Measurements from ENCODE around the gene BAG1.

DNA sequence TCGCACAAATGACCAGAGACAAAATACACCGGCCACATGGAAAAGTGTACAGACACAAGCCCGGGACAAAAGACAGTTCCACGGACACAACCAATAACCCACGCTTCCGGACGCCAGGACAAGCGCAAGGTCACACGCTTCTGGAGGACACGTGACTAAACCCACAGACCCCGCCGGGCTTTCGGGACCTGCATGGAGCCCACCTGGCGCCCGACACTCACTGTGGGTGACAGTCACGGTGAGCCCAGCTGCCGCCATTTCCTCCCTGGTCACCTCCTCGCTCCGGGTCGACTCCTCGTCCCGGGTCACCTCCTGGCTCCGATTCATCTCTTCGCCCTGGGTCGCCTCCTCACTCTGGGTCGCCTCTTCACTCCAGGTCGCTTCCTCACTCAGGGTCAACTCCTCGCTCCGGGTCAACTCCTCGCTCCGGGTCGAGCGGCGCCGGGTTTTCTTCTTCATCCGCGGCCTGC, 470 bp downstream of the BAG1 start:
- TF ChIP-seq POLR2A (IDR thresholded peaks at IDR 0.05), result no peak
- TF ChIP-seq, protein P1, sequence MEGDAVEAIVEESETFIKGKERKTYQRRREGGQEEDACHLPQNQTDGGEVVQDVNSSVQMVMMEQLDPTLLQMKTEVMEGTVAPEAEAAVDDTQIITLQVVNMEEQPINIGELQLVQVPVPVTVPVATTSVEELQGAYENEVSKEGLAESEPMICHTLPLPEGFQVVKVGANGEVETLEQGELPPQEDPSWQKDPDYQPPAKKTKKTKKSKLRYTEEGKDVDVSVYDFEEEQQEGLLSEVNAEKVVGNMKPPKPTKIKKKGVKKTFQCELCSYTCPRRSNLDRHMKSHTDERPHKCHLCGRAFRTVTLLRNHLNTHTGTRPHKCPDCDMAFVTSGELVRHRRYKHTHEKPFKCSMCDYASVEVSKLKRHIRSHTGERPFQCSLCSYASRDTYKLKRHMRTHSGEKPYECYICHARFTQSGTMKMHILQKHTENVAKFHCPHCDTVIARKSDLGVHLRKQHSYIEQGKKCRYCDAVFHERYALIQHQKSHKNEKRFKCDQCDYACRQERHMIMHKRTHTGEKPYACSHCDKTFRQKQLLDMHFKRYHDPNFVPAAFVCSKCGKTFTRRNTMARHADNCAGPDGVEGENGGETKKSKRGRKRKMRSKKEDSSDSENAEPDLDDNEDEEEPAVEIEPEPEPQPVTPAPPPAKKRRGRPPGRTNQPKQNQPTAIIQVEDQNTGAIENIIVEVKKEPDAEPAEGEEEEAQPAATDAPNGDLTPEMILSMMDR (IDR thresholded peaks at IDR 0.05), result no peak

Data from gastroesophageal sphincter (tissue), 3 donors.